ENCODE data around the gene LDLRAD2.
"Not testable (repeated sequence)": the region's sequence is repeated elsewhere in the genome, so short reads cannot be mapped to it uniquely, and the experiment has no call there.

The LDLRAD2 gene

GRCh38 chr1:21782349-21782867 is 29.7 kb upstream of the LDLRAD2 start:
- intact Hi-C loops (cut with DNase I): loop anchor here (5.0 kb wide), 2 partner anchors 75 to 155 kb away; partner anchors contain the start of gene HSPG2
- DNase-seq: peak; percentile 40 to 84 (median 66)

GRCh38 chr1:21782868-21783678 is 29.0 kb upstream of the LDLRAD2 start, which contains the start of gene USP48:
TSS of gene USP48 (minus strand) at chr1:21783149. CDS start at chr1:21782957, 192 bp downstream.
- peak; percentile 96 to 99 (median 98) for DNase-seq
- intact Hi-C loops (cut with DNase I): loop anchor here (5.0 kb wide), 2 partner anchors 76 to 154 kb away; partner anchors contain the start of gene HSPG2

- intact Hi-C loops (cut with DNase I): loop anchor here (5.0 kb wide), 2 partner anchors 77 to 153 kb away; partner anchors contain the start of gene HSPG2
- peak in 6 of 42 donors; percentile 6 to 46 (median 21) for DNase-seq
Measured at GRCh38 chr1:21783679-21784603, 28.1 kb upstream of the LDLRAD2 start.

DNA sequence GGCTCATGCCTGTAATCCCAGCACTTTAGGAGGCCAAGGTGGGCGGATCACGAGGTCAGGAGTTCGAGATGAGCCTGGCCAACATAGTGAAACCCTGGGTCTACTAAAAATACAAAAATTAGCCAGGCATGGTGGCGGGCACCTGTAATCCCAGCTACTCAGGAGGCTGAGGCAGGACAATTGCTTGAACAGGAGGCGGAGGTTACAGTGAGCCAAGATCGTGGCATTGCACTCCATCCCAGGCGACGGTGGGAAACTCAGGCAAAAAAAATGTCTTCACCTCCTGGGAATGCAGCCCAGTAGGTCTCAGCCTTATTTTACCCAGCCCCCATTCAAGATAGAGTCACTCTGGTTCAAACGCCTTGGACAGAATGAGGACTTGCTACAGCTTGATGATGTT is 26.3 kb upstream of the LDLRAD2 start:
- intact Hi-C loops (cut with DNase I): not testable (repeated sequence)

GRCh38 chr1:21786640-21787039 is 25.4 kb upstream of the LDLRAD2 start:
- no peak for DNase-seq
- intact Hi-C loops (cut with DNase I): no loop called here

More for the DNA sequence above, 26.3 kb upstream of the LDLRAD2 start:
- not testable (repeated sequence) for DNase-seq

DNA sequence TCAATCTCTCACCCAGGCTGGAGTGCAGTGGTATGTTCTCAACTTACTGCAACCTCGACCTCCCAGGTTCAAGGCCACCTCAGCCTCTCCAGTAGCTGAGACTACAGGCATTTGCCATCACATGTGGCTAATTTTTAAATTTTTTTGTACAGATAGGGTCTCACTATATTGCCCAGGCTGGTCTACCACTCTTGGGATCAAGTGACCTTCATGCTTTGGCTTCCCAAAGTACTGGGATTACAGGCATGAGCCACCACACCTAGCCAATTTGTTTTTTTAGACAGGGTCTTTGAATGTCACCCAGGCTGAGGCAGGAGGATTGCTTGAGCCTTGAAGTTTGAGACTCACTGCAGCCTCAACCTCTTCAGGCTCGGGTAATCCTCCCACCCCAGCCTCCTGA is 19.0 kb upstream of the LDLRAD2 start:
- DNase-seq: no peak
- intact Hi-C loops (cut with DNase I): no loop called here

- intact Hi-C loops (cut with DNase I): no loop called here
- DNase-seq: no peak
Measured at GRCh38 chr1:21794656-21795055, 17.4 kb upstream of the LDLRAD2 start.

GRCh38 chr1:21795075-21795474 is 17.0 kb upstream of the LDLRAD2 start:
- no peak for DNase-seq
- intact Hi-C loops (cut with DNase I): no loop called here

DNA sequence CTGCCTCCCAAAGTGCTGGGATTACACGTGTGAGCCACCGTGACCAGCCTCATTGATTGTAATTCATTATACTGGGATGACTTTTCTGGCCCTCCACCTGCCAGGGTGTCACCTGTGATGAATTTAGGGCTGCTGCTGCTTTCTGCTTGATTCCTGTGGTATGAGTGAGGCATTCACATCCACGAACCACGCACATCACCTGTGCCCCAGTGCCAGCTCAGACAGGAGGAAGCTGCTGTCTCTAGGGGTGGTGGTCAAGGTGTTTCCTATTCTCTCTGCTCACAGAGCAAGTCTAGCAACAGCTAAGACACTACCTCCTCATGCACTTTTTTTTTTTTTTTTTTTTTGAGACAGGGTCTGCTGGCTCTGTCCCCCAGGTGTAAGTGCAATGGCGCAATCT is 12.3 kb upstream of the LDLRAD2 start:
- intact Hi-C loops (cut with DNase I): no loop called here
- DNase-seq: no peak

DNA sequence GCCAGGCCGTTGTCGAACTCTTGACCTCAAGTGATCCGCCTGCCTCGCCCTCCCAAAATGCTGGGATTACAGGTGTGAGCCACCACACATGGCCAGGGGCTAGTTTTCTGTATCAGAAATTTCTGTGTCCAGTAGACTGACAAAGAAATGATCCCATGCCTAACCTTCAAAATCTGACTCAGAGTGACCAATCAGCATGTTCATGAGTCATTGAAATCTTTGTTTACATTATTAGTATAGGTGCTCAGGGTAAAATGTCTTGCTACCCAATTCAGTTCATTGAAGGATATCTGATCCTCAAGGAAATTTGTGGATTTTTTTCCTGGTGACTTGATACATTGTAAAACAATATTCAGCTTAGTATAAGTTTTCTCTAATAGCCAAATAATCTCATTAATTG is 11.0 kb upstream of the LDLRAD2 start:
- DNase-seq: no peak
- intact Hi-C loops (cut with DNase I): no loop called here

- intact Hi-C loops (cut with DNase I): no loop called here
- no peak for DNase-seq
Measured at GRCh38 chr1:21804536-21804935, 7.5 kb upstream of the LDLRAD2 start.

DNA sequence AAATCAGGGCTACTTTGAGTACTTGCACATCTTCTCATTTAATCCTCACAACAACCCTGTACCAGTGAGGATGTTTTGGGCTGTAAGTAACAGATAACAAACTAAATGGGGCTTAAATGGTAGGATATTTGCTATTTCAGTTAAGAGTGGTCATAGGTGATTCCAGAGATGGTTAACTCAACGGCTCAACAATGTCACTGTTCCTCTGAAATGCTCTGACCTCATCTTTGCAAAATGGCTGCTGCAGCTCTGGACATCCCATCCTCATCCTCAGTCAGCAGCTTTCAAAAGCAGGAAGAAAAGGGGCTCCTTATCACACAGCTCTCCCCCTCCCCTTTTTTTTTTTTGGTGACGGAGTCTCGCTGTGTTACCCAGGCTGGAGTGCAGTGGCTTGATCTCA is 1.5 kb downstream of the LDLRAD2 start:
- intact Hi-C loops (cut with DNase I): no loop called here

DNA sequence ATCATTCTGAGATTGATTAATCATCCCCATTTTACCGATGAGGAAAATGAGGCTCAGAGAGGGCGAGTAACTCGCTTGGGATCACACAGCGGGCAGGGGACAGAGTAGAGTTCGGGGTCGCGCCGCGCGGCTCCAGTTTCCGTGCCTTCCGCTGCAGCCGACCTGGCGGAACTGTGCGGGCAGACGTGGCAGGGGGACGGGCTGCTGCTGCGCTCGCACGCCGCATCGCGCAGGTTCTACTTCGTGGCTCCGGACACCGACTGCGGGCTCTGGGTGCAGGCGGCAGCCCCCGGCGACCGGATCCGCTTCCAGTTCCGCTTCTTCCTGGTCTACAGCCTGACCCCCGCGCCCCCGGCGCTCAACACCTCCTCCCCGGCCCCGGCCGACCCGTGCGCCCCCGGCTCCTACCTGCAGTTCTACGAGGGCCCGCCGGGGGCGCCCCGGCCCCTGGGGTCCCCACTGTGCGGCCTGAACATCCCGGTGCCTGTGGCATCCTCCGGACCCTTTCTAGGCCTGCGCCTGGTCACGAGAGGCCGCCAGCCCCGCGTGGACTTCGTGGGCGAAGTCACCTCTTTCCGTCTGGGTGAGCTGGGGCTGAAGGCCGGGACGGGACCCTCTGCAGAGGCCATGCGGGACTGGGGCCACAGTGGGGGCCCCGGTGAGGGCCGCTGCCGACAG is 2.3 kb downstream of the LDLRAD2 start:
- intact Hi-C loops (cut with DNase I): no loop called here
- peak in 4 of 42 donors; percentile 2 to 34 (median 10) for DNase-seq

More for the DNA sequence above, 1.5 kb downstream of the LDLRAD2 start:
- no peak for DNase-seq

GRCh38 chr1:21814981-21815582 is 3.0 kb downstream of the LDLRAD2 start:
- DNase-seq: no peak
- intact Hi-C loops (cut with DNase I): no loop called here

DNA sequence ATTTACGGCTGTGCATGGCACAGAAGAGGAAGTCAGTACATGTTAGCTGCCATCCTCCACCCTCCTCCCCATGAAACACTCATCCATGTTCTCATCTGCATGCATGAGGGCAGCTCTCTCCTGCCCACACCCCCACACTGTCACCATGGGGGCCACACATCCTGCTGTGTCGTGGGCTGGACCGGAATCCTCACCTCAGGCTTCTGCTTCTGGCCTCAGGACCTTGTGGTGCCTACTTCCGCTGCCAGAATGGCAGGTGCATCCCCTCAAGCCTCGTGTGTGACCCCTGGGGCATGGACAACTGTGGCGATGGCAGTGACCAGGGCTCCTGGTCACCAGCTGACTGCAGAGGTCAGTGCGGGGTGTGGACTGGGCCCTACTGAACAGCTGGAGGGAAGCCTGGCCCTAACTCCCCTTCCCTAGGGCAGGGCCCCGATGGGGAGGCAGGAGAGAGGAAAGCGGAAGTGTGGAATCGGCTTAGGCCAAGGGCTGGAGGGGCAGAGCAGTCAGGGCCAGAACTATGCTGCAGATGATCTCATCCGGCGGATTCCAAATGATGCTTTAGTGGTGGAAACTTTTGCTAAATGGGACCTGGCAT is 3.8 kb downstream of the LDLRAD2 start:
- intact Hi-C loops (cut with DNase I): no loop called here
- DNase-seq: no peak

GRCh38 chr1:21816602-21817302 is 4.7 kb downstream of the LDLRAD2 start:
- DNase-seq: no peak
- intact Hi-C loops (cut with DNase I): no loop called here

GRCh38 chr1:21818656-21819055 is 6.6 kb downstream of the LDLRAD2 start:
- peak in 1 of 42 donors; percentile 6 for DNase-seq
- intact Hi-C loops (cut with DNase I): no loop called here

Data from head of caudate nucleus (tissue), 42 donors.